ENCODE measurements around the gene CLDN6. TPM values are rescaled to one million over a fixed set of nuclear protein-coding genes. Genes with fewer than 3 reads are reported as not detected.

The CLDN6 gene
- total and polyA plus RNA-seq, 2 of the 13 experiments (the other 11 are each of a cell fraction or from before 2014, with no cell fraction given): 5.9 to 7.6 TPM

DNA sequence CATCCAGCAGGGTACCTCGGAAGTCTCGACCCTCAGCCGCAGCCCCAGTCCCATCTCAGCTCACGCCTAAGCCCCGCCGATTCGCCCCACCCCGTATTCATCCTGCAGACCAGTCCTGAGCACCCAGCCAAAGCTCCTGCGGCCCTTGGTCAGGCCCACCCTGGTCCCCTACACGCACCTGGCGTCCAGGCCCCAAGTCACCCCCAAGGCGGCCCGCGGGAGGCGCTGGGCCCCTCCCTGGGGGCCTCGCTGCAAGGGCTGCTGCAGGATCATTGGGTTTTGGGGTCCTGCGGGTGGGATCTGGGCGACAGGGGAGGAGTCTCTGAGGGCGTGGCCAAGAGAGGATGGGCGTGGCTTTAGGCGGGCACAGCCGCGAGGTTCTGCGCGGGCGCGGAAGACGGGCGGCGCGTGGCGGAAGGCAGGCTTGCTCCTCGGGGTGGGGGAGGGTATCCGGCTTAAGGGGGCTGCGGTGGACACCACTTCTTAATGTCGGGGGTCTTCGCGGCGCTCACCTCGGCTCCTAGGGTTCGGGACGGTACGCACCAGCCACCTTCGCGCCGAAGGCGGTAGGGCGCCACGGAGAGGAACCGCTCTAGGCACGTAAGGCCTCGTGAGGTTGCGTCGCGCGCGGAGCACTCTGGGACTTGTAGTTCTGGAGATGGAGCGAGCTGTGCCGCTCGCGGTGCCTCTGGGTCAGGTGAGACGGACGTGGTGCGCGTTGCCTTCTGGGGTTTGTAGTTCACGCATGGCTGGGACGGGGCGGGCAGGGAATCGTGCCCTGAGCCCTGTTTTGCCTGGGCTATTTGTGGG is 5.9 kb upstream of the CLDN6 start, which contains the start of the genes HCFC1R1 and THOC6 (continued):
- TF ChIP-seq AHR (CRISPR knock-in tag; IDR thresholded peaks at IDR 0.05): no peak
- TF ChIP-seq, protein P1, sequence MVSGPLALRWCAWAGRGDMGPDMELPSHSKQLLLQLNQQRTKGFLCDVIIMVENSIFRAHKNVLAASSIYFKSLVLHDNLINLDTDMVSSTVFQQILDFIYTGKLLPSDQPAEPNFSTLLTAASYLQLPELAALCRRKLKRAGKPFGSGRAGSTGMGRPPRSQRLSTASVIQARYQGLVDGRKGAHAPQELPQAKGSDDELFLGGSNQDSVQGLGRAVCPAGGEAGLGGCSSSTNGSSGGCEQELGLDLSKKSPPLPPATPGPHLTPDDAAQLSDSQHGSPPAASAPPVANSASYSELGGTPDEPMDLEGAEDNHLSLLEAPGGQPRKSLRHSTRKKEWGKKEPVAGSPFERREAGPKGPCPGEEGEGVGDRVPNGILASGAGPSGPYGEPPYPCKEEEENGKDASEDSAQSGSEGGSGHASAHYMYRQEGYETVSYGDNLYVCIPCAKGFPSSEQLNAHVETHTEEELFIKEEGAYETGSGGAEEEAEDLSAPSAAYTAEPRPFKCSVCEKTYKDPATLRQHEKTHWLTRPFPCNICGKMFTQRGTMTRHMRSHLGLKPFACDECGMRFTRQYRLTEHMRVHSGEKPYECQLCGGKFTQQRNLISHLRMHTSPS (CRISPR knock-in tag; IDR thresholded peaks at IDR 0.05; ENCODE audit: low read depth): no peak; the same call in 1 of the 2 replicates
- peak; percentile 91 for TF ChIP-seq CSRNP1 (CRISPR knock-in tag; IDR thresholded peaks at IDR 0.05)
- peak; percentile 25; the same call in 1 of the 2 replicates for TF ChIP-seq SP5 (CRISPR knock-in tag; IDR thresholded peaks at IDR 0.05; ENCODE audit: borderline replicate concordance, low read depth)
- no peak for TF ChIP-seq ZNF484 (CRISPR knock-in tag; IDR thresholded peaks at IDR 0.05; ENCODE audit: borderline replicate concordance, low read depth)
- TF ChIP-seq, protein P2, sequence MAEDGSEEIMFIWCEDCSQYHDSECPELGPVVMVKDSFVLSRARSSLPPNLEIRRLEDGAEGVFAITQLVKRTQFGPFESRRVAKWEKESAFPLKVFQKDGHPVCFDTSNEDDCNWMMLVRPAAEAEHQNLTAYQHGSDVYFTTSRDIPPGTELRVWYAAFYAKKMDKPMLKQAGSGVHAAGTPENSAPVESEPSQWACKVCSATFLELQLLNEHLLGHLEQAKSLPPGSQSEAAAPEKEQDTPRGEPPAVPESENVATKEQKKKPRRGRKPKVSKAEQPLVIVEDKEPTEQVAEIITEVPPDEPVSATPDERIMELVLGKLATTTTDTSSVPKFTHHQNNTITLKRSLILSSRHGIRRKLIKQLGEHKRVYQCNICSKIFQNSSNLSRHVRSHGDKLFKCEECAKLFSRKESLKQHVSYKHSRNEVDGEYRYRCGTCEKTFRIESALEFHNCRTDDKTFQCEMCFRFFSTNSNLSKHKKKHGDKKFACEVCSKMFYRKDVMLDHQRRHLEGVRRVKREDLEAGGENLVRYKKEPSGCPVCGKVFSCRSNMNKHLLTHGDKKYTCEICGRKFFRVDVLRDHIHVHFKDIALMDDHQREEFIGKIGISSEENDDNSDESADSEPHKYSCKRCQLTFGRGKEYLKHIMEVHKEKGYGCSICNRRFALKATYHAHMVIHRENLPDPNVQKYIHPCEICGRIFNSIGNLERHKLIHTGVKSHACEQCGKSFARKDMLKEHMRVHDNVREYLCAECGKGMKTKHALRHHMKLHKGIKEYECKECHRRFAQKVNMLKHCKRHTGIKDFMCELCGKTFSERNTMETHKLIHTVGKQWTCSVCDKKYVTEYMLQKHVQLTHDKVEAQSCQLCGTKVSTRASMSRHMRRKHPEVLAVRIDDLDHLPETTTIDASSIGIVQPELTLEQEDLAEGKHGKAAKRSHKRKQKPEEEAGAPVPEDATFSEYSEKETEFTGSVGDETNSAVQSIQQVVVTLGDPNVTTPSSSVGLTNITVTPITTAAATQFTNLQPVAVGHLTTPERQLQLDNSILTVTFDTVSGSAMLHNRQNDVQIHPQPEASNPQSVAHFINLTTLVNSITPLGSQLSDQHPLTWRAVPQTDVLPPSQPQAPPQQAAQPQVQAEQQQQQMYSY (CRISPR knock-in tag; IDR thresholded peaks at IDR 0.05): no peak
- TF ChIP-seq ZNF773 (CRISPR knock-in tag; IDR thresholded peaks at IDR 0.05; ENCODE audit: borderline replicate concordance): no peak
- TF ChIP-seq ZC3H13 (CRISPR knock-in tag; IDR thresholded peaks at IDR 0.05): peak; percentile 92
- TF ChIP-seq MTF1 (CRISPR knock-in tag; IDR thresholded peaks at IDR 0.05): no peak
- TF ChIP-seq ZNF564 (CRISPR knock-in tag; IDR thresholded peaks at IDR 0.05): peak; percentile 49; the same call in 1 of the 2 replicates
- peak; percentile 55; the same call in 1 of the 2 replicates for TF ChIP-seq HNRNPL (IDR thresholded peaks at IDR 0.05; ENCODE audit: low read depth, low read length)
- TF ChIP-seq ARID4A (CRISPR knock-in tag; IDR thresholded peaks at IDR 0.05; ENCODE audit: borderline replicate concordance): peak; percentile 83; the same call in 1 of the 2 replicates
- TF ChIP-seq NFRKB (IDR thresholded peaks at IDR 0.05): no peak
- TF ChIP-seq NCOA1 (CRISPR knock-in tag; IDR thresholded peaks at IDR 0.05): no peak
